Medulla oblongata (tissue), 1 donor: ENCODE results near the gene ENOPH1.

ENCODE experiments used
- DNase-seq: peaks from one replicate; pipeline ENCODE4 v3.0.0-alpha.2; 2015; ENCODE audit errors: extremely low spot score

The ENOPH1 gene

GRCh38 chr4:82508806-82509428, 78.5 kb downstream of the ENOPH1 start:
- no peak for DNase-seq

- no peak for DNase-seq
Measured at GRCh38 chr4:82510216-82510615, 79.8 kb downstream of the ENOPH1 start.
